ENCODE results near the gene TTC9B.
"Not testable (repeated sequence)": the region's sequence is repeated elsewhere in the genome, so short reads cannot be mapped to it uniquely, and the experiment has no call there.

TTC9B gene

GRCh38 chr19:40174092-40174491, 44.1 kb downstream of the TTC9B start:
- no peak for DNase-seq (ENCODE audit: low read depth)
- H3K4me3 ChIP-seq (ENCODE audit: low read depth, low read length), result no peak overlapping the region
- no peak for TF ChIP-seq CTCF (IDR thresholded peaks at IDR 0.05; ENCODE audit: control insufficient read depth, extremely low read depth, insufficient read depth)

- DNase-seq (ENCODE audit: low read depth); H3K4me3 ChIP-seq (ENCODE audit: low read depth, low read length): not testable (repeated sequence)
Measured at GRCh38 chr19:40171293-40171692, 46.9 kb downstream of the TTC9B start.

GRCh38 chr19:40170303-40170989, 47.7 kb downstream of the TTC9B start:
- not testable (repeated sequence) for H3K4me3 ChIP-seq (ENCODE audit: low read depth, low read length); DNase-seq (ENCODE audit: low read depth)

- H3K4me3 ChIP-seq (ENCODE audit: low read depth, low read length); DNase-seq (ENCODE audit: low read depth): not testable (repeated sequence)
Measured at GRCh38 chr19:40169482-40170302, 48.5 kb downstream of the TTC9B start.
